ENCODE results near the gene CCDC158. TPM values are rescaled to one million over a fixed set of nuclear protein-coding genes. Genes with fewer than 3 reads are reported as not detected.

Gene CCDC158
- total and polyA plus RNA-seq, 2 of the 8 experiments (the other 6 are each of a cell fraction or from before 2014, with no cell fraction given), result not detected

DNA sequence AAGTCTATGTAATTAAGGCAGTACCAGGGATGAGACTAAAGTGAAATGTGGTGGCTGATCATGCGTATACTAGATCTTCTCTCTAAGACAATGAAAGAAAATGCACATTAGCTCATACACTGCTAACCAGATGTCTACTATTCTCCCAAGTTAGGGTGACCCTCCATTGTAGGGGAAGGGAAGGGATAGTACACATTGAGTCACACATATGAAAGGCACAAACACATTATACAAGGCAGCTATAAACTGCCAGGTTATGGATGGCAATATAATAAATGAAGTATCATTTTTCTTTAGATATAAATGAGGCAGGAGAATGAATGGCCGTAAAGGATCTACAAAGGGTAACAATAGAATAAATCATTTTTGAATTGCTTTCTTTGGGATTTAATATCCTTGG, 18.6 kb upstream of the CCDC158 start:
- no peak for FAIRE-seq
- POLR2A ChIA-PET (ENCODE audit: partially characterized antibody), result no interaction called here
- no peak for TF ChIP-seq ASH2L (IDR thresholded peaks at IDR 0.05; ENCODE audit: low read length)

More for the DNA sequence above, 18.6 kb upstream of the CCDC158 start:
- Histone ChIP-seq H2BK15ac (ENCODE audit: low read length) (no peak overlapping the region), H3K23ac (ENCODE audit: insufficient read length) (no peak overlapping the region), H3K18ac (ENCODE audit: extremely low read depth, low read length) (no peak overlapping the region), H3K27ac (ENCODE audit: low read depth, low read length) (no peak overlapping the region), H3K23me2 (ENCODE audit: low read depth, low read length) (0 out of 2 replicates have a peak, but pooled peaks cover 3% of the 10 kb centered on the region), H4K20me1 (replicated peaks in 1 of 2; ENCODE audit: control insufficient read depth in 1 of 2, insufficient read depth in 2 of 2, low read length in 2 of 2) (no peaks in the 10 kb centered on the region), H3K36me3 (ENCODE audit: control insufficient read depth in 2 of 4, insufficient read depth in 4 of 4, low read length in 3 of 4) (peaks cover 0 to 4% (median 0%) of the 10 kb centered on the region in 4 experiments; a peak in 2 of 8 replicates), H3K27me3 (replicated peaks in 1 of 4; ENCODE audit: control insufficient read depth in 3 of 4, extremely low read depth in 1 of 4, insufficient read depth in 3 of 4, low read length in 3 of 4) (no peaks in the 10 kb centered on the region), H3K79me1 (ENCODE audit: low read depth, low read length) (no peaks in the 10 kb centered on the region), H2BK120ac (replicated peaks; ENCODE audit: low read depth, low read length) (no peak overlapping the region), H2BK5ac (ENCODE audit: low read depth, low read length) (no peak overlapping the region), H3K79me2 (ENCODE audit: control insufficient read depth in 1 of 2, insufficient read depth in 2 of 2, low read length in 2 of 2) (0 out of 4 replicates have a peak, but pooled peaks cover 0 to 4% of the 10 kb centered on the region in 2 experiments), H3K4me1 (replicated peaks in 1 of 4; ENCODE audit: control insufficient read depth in 3 of 4, insufficient read depth in 4 of 4, low read length in 3 of 4) (peaks cover 0 to 4% (median 3%) of the 10 kb centered on the region in 4 experiments; a peak in 3 of 7 replicates), H4K5ac (ENCODE audit: insufficient read length, low read depth, low read length) (no peak overlapping the region), H3K9ac (replicated peaks in 1 of 4; ENCODE audit: extremely low read depth in 1 of 4, low read depth in 3 of 4, low read length in 3 of 4) (no peak overlapping the region), H3K14ac (ENCODE audit: insufficient read length) (no peak overlapping the region), H4K8ac (ENCODE audit: extremely low read depth, insufficient read depth, low read length) (no peak overlapping the region), H4K91ac (replicated peaks; ENCODE audit: insufficient read length, low read length) (no peak overlapping the region), H3K4ac (replicated peaks; ENCODE audit: insufficient read length, low read depth, low read length) (no peak overlapping the region), H2BK12ac (ENCODE audit: low read depth, low read length) (no peak overlapping the region), H3K4me2 (ENCODE audit: insufficient read depth in 1 of 2, low read depth in 2 of 2, low read length in 2 of 2) (no peak overlapping the region), H3K4me3 (ENCODE audit: extremely low read depth in 1 of 4, insufficient read depth in 2 of 4, low read depth in 3 of 4, low read length in 4 of 4) (no peak overlapping the region), H3K9me3 (ENCODE audit: insufficient read depth in 2 of 2, low read depth in 1 of 2, low read length in 1 of 2) (no peaks in the 10 kb centered on the region), H2BK20ac (ENCODE audit: low read length) (no peak overlapping the region), H2AFZ (ENCODE audit: low read length) (no peak overlapping the region), H2AK5ac (ENCODE audit: low read depth, low read length) (no peak overlapping the region), H3K56ac (replicated peaks; ENCODE audit: insufficient read length, low read depth, low read length) (no peak overlapping the region)
- no peak for DNase-seq (ENCODE audit: low read depth in 1 of 2, low spot score in 2 of 2)
- 85% methylated on average over 2 of the region's 2 CpGs; no CpG with 5 or more reads in 1 of the 2 experiments for WGBS, 2 experiments (ENCODE audit: extremely low coverage in 1 of 2, insufficient coverage in 1 of 2, insufficient read length in 1 of 2, insufficient replicate concordance in 2 of 2, low coverage in 1 of 2, low lambda C conversion rate in 2 of 2, missing lambda C conversion rate in 1 of 2)
- CTCF ChIA-PET (ENCODE audit: partially characterized antibody), result interaction anchor here (1.4 to 17.5 kb wide), 3 partner anchors 9 to 62 kb away, joined by 3 to 314 read pairs (median 23); no protein-coding TSS in a partner anchor

Measured in H1 (cell line).